Measurements from ENCODE around the gene EPB41.

DNA sequence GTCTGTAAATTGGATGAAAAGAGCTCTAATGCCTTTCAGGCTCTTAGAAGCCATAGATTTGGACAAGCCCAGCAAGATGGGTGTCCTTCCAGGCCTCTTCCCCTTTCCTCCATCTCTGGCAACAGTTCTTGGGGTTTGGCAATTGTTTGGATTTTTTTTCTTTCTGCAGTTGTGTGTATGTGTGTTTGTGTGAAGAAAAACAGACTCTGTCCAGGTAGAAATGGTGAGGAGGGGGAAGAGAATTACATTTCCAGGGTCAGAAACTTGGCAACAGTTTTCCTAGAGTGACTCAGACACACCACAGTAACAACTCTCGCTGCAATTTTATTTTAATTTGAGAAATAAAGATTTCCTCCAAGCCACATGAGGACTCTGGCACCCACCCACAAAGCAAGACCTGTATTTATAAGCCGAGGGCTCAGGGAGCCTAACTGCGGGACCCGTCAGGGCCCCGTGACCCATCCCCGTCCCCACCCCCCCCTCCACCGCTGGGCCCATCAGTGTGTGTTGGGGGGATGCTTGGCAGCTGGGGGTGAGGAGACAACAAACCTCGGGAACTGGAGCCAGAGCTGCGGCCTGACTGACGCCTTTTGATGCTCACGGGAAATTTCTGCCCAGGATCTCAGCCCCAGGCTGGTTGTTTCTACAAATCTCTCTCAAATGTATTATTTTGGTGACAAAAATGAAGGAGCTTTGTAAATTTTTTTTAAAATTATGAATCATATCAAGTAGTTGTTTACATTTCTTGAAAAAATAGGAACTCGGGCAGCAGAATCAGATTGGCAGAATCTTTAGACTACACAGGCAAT lies 205.0 kb downstream of the EPB41 start:
- TF ChIP-seq ZNF404 (tag by site-specific recombination; IDR thresholded peaks at IDR 0.05), result no peak
- TF ChIP-seq, protein P1, sequence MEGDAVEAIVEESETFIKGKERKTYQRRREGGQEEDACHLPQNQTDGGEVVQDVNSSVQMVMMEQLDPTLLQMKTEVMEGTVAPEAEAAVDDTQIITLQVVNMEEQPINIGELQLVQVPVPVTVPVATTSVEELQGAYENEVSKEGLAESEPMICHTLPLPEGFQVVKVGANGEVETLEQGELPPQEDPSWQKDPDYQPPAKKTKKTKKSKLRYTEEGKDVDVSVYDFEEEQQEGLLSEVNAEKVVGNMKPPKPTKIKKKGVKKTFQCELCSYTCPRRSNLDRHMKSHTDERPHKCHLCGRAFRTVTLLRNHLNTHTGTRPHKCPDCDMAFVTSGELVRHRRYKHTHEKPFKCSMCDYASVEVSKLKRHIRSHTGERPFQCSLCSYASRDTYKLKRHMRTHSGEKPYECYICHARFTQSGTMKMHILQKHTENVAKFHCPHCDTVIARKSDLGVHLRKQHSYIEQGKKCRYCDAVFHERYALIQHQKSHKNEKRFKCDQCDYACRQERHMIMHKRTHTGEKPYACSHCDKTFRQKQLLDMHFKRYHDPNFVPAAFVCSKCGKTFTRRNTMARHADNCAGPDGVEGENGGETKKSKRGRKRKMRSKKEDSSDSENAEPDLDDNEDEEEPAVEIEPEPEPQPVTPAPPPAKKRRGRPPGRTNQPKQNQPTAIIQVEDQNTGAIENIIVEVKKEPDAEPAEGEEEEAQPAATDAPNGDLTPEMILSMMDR (tag by site-specific recombination; IDR thresholded peaks at IDR 0.05), result no peak
- no peak for TF ChIP-seq ZNF223 (tag by site-specific recombination; IDR thresholded peaks at IDR 0.05)
- TF ChIP-seq, protein P2, sequence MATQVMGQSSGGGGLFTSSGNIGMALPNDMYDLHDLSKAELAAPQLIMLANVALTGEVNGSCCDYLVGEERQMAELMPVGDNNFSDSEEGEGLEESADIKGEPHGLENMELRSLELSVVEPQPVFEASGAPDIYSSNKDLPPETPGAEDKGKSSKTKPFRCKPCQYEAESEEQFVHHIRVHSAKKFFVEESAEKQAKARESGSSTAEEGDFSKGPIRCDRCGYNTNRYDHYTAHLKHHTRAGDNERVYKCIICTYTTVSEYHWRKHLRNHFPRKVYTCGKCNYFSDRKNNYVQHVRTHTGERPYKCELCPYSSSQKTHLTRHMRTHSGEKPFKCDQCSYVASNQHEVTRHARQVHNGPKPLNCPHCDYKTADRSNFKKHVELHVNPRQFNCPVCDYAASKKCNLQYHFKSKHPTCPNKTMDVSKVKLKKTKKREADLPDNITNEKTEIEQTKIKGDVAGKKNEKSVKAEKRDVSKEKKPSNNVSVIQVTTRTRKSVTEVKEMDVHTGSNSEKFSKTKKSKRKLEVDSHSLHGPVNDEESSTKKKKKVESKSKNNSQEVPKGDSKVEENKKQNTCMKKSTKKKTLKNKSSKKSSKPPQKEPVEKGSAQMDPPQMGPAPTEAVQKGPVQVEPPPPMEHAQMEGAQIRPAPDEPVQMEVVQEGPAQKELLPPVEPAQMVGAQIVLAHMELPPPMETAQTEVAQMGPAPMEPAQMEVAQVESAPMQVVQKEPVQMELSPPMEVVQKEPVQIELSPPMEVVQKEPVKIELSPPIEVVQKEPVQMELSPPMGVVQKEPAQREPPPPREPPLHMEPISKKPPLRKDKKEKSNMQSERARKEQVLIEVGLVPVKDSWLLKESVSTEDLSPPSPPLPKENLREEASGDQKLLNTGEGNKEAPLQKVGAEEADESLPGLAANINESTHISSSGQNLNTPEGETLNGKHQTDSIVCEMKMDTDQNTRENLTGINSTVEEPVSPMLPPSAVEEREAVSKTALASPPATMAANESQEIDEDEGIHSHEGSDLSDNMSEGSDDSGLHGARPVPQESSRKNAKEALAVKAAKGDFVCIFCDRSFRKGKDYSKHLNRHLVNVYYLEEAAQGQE (tag by site-specific recombination; IDR thresholded peaks at IDR 0.05), result no peak
- TF ChIP-seq ZNF654 (tag by site-specific recombination; IDR thresholded peaks at IDR 0.05; ENCODE audit: low read depth), result no peak
- no peak for TF ChIP-seq ZNF132 (tag by site-specific recombination; IDR thresholded peaks at IDR 0.05; ENCODE audit: borderline replicate concordance)
- TF ChIP-seq, protein P3, sequence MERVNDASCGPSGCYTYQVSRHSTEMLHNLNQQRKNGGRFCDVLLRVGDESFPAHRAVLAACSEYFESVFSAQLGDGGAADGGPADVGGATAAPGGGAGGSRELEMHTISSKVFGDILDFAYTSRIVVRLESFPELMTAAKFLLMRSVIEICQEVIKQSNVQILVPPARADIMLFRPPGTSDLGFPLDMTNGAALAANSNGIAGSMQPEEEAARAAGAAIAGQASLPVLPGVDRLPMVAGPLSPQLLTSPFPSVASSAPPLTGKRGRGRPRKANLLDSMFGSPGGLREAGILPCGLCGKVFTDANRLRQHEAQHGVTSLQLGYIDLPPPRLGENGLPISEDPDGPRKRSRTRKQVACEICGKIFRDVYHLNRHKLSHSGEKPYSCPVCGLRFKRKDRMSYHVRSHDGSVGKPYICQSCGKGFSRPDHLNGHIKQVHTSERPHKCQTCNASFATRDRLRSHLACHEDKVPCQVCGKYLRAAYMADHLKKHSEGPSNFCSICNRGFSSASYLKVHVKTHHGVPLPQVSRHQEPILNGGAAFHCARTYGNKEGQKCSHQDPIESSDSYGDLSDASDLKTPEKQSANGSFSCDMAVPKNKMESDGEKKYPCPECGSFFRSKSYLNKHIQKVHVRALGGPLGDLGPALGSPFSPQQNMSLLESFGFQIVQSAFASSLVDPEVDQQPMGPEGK (tag by site-specific recombination; IDR thresholded peaks at IDR 0.05), result no peak
- TF ChIP-seq OVOL3 (tag by site-specific recombination; IDR thresholded peaks at IDR 0.05), result no peak
